Transverse colon (tissue), 4 donors: ENCODE results near the gene TMEM107. TPM values are rescaled to one million over a fixed set of nuclear protein-coding genes. Genes with fewer than 3 reads are reported as not detected.

Experiments used
- DNase-seq: peaks from one replicate; pipeline ENCODE4 v3.0.0-alpha.2; 2019
- H3K27ac ChIP-seq, 4 donors: fragments of 200-600 bp; sonication (generic); 2 replicates each; pipeline ENCODE4 v1.5.1; 2016 to 2018; ENCODE audit warnings: inconsistent platforms in 4 of 4
- H3K27me3 ChIP-seq: fragments of 200-600 bp; sonication (generic); 2 replicates; pipeline ENCODE4 v1.5.1; 2017; ENCODE audit warnings: inconsistent platforms
- H3K36me3 ChIP-seq, 4 donors: fragments of 200-600 bp; sonication (generic); 2 replicates each; pipeline ENCODE4 v1.5.1; 2017 to 2019; ENCODE audit warnings: inconsistent platforms in 4 of 4
- H3K4me1 ChIP-seq, 4 donors: fragments of 200-600 bp; sonication (generic); 2 replicates each; pipeline ENCODE4 v1.5.1; 2017 to 2020; ENCODE audit warnings: inconsistent platforms in 4 of 4
- H3K4me3 ChIP-seq, 4 donors: fragments of 200-600 bp; sonication (generic); 1 replicate in 1 of 4; 2 replicates in 3 of 4; pipeline versions ENCODE4 v1.5.1 to v1.6.1; 2017 to 2019; ENCODE audit warnings: inconsistent platforms in 4 of 4
- H3K9me3 ChIP-seq, 2 donors: fragments of 200-600 bp; sonication (generic); 2 replicates each; pipeline ENCODE4 v1.5.1; 2017 to 2019; ENCODE audit warnings: inconsistent platforms in 2 of 2
- EP300 ChIP-seq: sonication (generic); formaldehyde crosslinking; IDR thresholded peaks from one replicate; pipeline ENCODE4 v1.6.1; 2017; ENCODE audit warnings: antibody characterized with exemption, low read depth
- POLR2A ChIP-seq: fragments of 450-650 bp; IDR thresholded peaks from one replicate; pipeline ENCODE4 v1.6.1; 2016; ENCODE audit warnings: antibody characterized with exemption, mild to moderate bottlenecking, moderate library complexity
- POLR2AphosphoS5 ChIP-seq, 3 donors: sonication (generic); formaldehyde crosslinking; IDR thresholded peaks; one replicate each; pipeline ENCODE4 v1.6.1; 2016; ENCODE audit warnings: antibody characterized with exemption in 3 of 3
- WGBS, 2 donors: methylation state at CpG; one replicate each; pipeline ENCODE4 v1.1.5; 2018; ENCODE audit warnings: low coverage in 1 of 2; 5-methylcytosine and 5-hydroxymethylcytosine counted together
- in situ Hi-C, 4 donors: fragments of 200-750 bp; cut with MboI; loops; one replicate each; pipeline versions ENCODE4 v1.15.0 to v1.15.1; 2017; ENCODE audit warnings: low sequenced_read_pairs in 3 of 4, low pct_ligation_motif_present in 1 of 4, low pct_unique_long_range_greater_than_20kb in 1 of 4
- intact Hi-C: fragments of 100-400 bp; cut with DNase I; formaldehyde crosslinking; loops from one replicate; pipeline ENCODE4 v1.15.1; 2023; ENCODE audit warnings: low total_unique reads
- total RNA-seq, 4 donors: library from RNA; depleted of rRNA; stranded (reverse); fragments of >200 nt; gene quantifications; one replicate each; pipeline ENCODE4 v1.1.0, GENCODE V29; 2016
- TF ChIP-seq, protein P1 (sequence below), 5 experiments: fragments of 200-600 bp in 3 of 5; fragments of 450-650 bp in 2 of 5; sonication (generic) in 3 of 5; IDR thresholded peaks; 1 replicate in 2 of 5; 2 replicates in 3 of 5; pipeline ENCODE4 v1.5.1; 2016 to 2017; ENCODE audit warnings: antibody characterized with exemption in 5 of 5, inconsistent platforms in 3 of 5, mild to moderate bottlenecking in 2 of 5, moderate library complexity in 1 of 5

The TMEM107 gene
- total RNA-seq, 4 donors from 2014 or later = 1.5 to 74.6 (median 18.3) TPM

GRCh38 chr17:8123695-8124349, 52.4 kb downstream of the TMEM107 start, which contains the start of gene HES7:
Gene HES7, minus strand, starts transcription at chr17:8124106. Its CDS starts 22 bp downstream, at chr17:8124084.
- in situ Hi-C loops (no loop called here), intact Hi-C loops (loop anchor here (10.0 kb wide), 1 partner anchor 61 kb away; no protein-coding TSS in a partner anchor)
- Histone ChIP-seq H3K27ac (peak within 1 kb of the TSS in 1 of 4 donors; percentile 9), H3K27me3 (peaks cover 69% of the 10 kb centered on the region), H3K9me3 (no peaks in the 10 kb centered on the region), H3K36me3 (no peaks in the 10 kb centered on the region), H3K4me1 (peaks cover 46 to 79% (median 65%) of the 10 kb centered on the region in 4 donors), H3K4me3 (peak within 1 kb of the TSS in 3 of 4 donors; percentile 2 to 74 (median 44))
- WGBS, 2 donors = 2 to 3% methylated on average over 6 to 29 of the region's 29 CpGs
- DNase-seq = no peak
- no peak for TF ChIP-seq POLR2AphosphoS5 (IDR thresholded peaks at IDR 0.05)
- TF ChIP-seq POLR2A = no peak
- no peak for TF ChIP-seq EP300
- TF ChIP-seq, protein P1, sequence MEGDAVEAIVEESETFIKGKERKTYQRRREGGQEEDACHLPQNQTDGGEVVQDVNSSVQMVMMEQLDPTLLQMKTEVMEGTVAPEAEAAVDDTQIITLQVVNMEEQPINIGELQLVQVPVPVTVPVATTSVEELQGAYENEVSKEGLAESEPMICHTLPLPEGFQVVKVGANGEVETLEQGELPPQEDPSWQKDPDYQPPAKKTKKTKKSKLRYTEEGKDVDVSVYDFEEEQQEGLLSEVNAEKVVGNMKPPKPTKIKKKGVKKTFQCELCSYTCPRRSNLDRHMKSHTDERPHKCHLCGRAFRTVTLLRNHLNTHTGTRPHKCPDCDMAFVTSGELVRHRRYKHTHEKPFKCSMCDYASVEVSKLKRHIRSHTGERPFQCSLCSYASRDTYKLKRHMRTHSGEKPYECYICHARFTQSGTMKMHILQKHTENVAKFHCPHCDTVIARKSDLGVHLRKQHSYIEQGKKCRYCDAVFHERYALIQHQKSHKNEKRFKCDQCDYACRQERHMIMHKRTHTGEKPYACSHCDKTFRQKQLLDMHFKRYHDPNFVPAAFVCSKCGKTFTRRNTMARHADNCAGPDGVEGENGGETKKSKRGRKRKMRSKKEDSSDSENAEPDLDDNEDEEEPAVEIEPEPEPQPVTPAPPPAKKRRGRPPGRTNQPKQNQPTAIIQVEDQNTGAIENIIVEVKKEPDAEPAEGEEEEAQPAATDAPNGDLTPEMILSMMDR (IDR thresholded peaks at IDR 0.05) = no peak

- intact Hi-C loops (loop anchor here (10.0 kb wide), 1 partner anchor 62 kb away; no protein-coding TSS in a partner anchor), in situ Hi-C loops (no loop called here)
- DNase-seq = no peak
- Histone ChIP-seq H3K4me1 (peaks cover 50 to 86% (median 70%) of the 10 kb centered on the region in 4 donors), H3K36me3 (no peaks in the 10 kb centered on the region), H3K27me3 (peaks cover 62% of the 10 kb centered on the region), H3K4me3 (peak overlapping the region in 3 of 4 donors; percentile 2 to 58 (median 44)), H3K9me3 (no peaks in the 10 kb centered on the region), H3K27ac (peak overlapping the region in 1 of 4 donors; percentile 9)
- no peak for TF ChIP-seq POLR2A
- TF ChIP-seq POLR2AphosphoS5 (IDR thresholded peaks at IDR 0.05) = no peak
- TF ChIP-seq, protein P1 (IDR thresholded peaks at IDR 0.05) = no peak
- no peak for TF ChIP-seq EP300
- WGBS, 2 donors = 0 to 1% methylated on average over 13 to 51 of the region's 55 CpGs
Measured at GRCh38 chr17:8122924-8123694, 53.1 kb downstream of the TMEM107 start.

Other genes starting within 250 kb of the TMEM107 start
- gene KCNAB3, start 246.5 kb downstream of the TMEM107 start, total RNA-seq = 1 to 10 TPM in 1 of 4 donors, under 1 TPM in 2, not detected in 1; 0.40 to 1.6 (median 0.82) TPM
- 10 to 100 TPM; 42.7 to 70.9 (median 68.8) TPM for gene TRAPPC1, start 244.4 kb downstream of the TMEM107 start, total RNA-seq
- 10 to 100 TPM; 22.7 to 62.1 (median 31.6) TPM for gene CNTROB, start 244.2 kb downstream of the TMEM107 start, total RNA-seq
- gene GUCY2D, start 173.8 kb downstream of the TMEM107 start, total RNA-seq = under 1 TPM in 1 of 4 donors, not detected in 3; 0.14 TPM
- gene ALOX15B, start 137.3 kb downstream of the TMEM107 start, total RNA-seq = 10 to 100 TPM in 1 of 4 donors, 1 to 10 TPM in 3; 3.3 to 44.4 (median 5.4) TPM
- not detected for gene ALOX12B, start 88.7 kb downstream of the TMEM107 start, total RNA-seq
- under 1 TPM in 1 of 4 donors, not detected in 3; 0.79 TPM for gene ALOXE3, start 57.9 kb downstream of the TMEM107 start, total RNA-seq
- not detected for gene HES7, start 52.3 kb downstream of the TMEM107 start, total RNA-seq
- 100 to 1,000 TPM in 2 of 4 donors, 10 to 100 TPM in 2; 55.9 to 211 (median 109) TPM for gene PER1, start 24.0 kb downstream of the TMEM107 start, total RNA-seq
- 10 to 100 TPM; 20.9 to 49.4 (median 30.1) TPM for gene VAMP2, start 13.4 kb downstream of the TMEM107 start, total RNA-seq
- gene BORCS6, start 13.8 kb upstream of the TMEM107 start, total RNA-seq = 10 to 100 TPM in 3 of 4 donors, 1 to 10 TPM in 1; 3.2 to 17.1 (median 12.7) TPM
- gene AURKB, start 34.2 kb upstream of the TMEM107 start, total RNA-seq = 1 to 10 TPM; 2.2 to 8.6 (median 5.6) TPM
- 100 to 1,000 TPM in 1 of 4 donors, 10 to 100 TPM in 3; 19.9 to 139 (median 31.7) TPM for gene CTC1, start 71.7 kb upstream of the TMEM107 start, total RNA-seq
- 10 to 100 TPM in 2 of 4 donors, 1 to 10 TPM in 1, under 1 TPM in 1; 0.75 to 24.9 (median 8.9) TPM for gene PFAS, start 72.9 kb upstream of the TMEM107 start, total RNA-seq
- 10 to 100 TPM in 3 of 4 donors, 1 to 10 TPM in 1; 8.4 to 47.1 (median 14.6) TPM for gene RANGRF, start 112.3 kb upstream of the TMEM107 start, total RNA-seq
- 10 to 100 TPM in 1 of 4 donors, 1 to 10 TPM in 3; 2.2 to 27.7 (median 4.2) TPM for gene SLC25A35, start 119.0 kb upstream of the TMEM107 start, total RNA-seq
- 10 to 100 TPM in 2 of 4 donors, 1 to 10 TPM in 1, under 1 TPM in 1; 0.96 to 18.3 (median 6.6) TPM for gene ARHGEF15, start 133.9 kb upstream of the TMEM107 start, total RNA-seq
- gene ODF4, start 163.5 kb upstream of the TMEM107 start, total RNA-seq = not detected
- 1,000 to 10,000 TPM in 3 of 4 donors, 100 to 1,000 TPM in 1; 714 to 2,921 (median 2,064) TPM for gene RPL26, start 206.8 kb upstream of the TMEM107 start, total RNA-seq
- not detected for gene RNF222, start 221.4 kb upstream of the TMEM107 start, total RNA-seq